Measurements from ENCODE around the gene PIP5K1A.

The PIP5K1A gene

DNA sequence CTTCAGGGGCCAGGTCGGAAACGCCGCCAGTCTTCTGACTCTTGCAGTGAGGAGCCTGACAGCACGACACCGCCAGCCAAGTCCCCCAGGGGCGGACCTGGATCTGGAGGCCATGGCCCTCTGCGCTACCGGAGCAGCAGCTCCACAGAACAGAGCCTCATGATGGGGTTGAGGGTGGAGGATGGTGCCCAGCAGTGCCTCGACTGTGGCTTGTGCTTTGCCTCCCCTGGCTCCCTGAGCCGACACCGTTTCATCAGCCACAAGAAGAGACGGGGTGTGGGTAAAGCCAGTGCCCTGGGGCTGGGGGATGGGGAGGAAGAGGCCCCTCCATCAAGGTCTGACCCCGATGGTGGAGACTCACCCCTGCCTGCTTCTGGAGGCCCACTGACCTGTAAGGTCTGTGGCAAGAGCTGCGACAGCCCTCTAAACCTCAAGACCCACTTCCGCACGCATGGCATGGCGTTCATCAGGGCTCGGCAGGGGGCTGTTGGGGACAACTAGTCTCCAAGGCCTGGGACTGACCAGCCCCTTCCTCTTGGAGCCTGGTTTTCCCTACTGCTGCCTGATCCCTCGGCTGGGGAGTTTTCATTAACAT, 92.5 kb downstream of the PIP5K1A start:
- peaks cover 78% of the 10 kb centered on the region for H3K36me3 ChIP-seq (ENCODE audit: insufficient read depth, low read length)
- H3K4me1 ChIP-seq (ENCODE audit: insufficient read depth, low read length), result peaks cover 16% of the 10 kb centered on the region
- H3K9me3 ChIP-seq (ENCODE audit: low read length), result no peaks in the 10 kb centered on the region
- no peak overlapping the region for H2AFZ ChIP-seq (ENCODE audit: low read depth, low read length)
- no peak overlapping the region for H3K4me3 ChIP-seq (ENCODE audit: low read length)
- no peaks in the 10 kb centered on the region for H3K27me3 ChIP-seq (ENCODE audit: insufficient read depth, low read length)

- H3K27me3 ChIP-seq (ENCODE audit: insufficient read depth, low read length), result no peaks in the 10 kb centered on the region
- H3K9me3 ChIP-seq (ENCODE audit: low read length), result no peaks in the 10 kb centered on the region
- no peak overlapping the region for H3K4me3 ChIP-seq (ENCODE audit: low read length)
- peaks cover 66% of the 10 kb centered on the region for H3K36me3 ChIP-seq (ENCODE audit: insufficient read depth, low read length)
- H2AFZ ChIP-seq (ENCODE audit: low read depth, low read length), result no peak overlapping the region
- H3K4me1 ChIP-seq (ENCODE audit: insufficient read depth, low read length), result peaks cover 16% of the 10 kb centered on the region
These were observed 94.1 kb downstream of the PIP5K1A start for GRCh38 chr1:151292207-151293030.

DNA sequence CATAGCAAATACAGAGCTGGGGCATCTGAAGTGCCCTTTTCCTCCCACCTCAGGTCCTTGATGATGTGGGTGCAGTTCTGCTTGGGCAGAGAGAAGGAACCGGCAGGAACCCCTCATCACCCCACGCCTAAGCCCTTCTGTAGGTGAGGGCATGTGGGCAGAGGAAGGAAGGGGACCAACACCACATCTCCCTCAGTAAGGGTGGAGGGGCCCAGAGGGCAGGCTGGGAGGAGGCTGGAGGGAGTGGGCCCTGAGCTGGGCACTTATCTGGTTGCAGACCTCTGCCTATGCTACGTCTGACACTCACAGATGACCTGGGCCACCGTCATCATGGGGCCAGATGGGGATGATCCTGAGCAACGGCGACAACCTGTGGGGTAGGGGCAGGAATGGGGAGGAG, 94.7 kb downstream of the PIP5K1A start:
- H3K4me3 ChIP-seq (ENCODE audit: low read length), result no peak overlapping the region
- no peaks in the 10 kb centered on the region for H3K27me3 ChIP-seq (ENCODE audit: insufficient read depth, low read length)
- H2AFZ ChIP-seq (ENCODE audit: low read depth, low read length), result no peak overlapping the region
- no peaks in the 10 kb centered on the region for H3K9me3 ChIP-seq (ENCODE audit: low read length)
- H3K4me1 ChIP-seq (ENCODE audit: insufficient read depth, low read length), result peaks cover 16% of the 10 kb centered on the region
- H3K36me3 ChIP-seq (ENCODE audit: insufficient read depth, low read length), result peaks cover 64% of the 10 kb centered on the region

- H3K4me3 ChIP-seq (ENCODE audit: low read length), result no peak overlapping the region
- peaks cover 16% of the 10 kb centered on the region for H3K4me1 ChIP-seq (ENCODE audit: insufficient read depth, low read length)
- H3K9me3 ChIP-seq (ENCODE audit: low read length), result no peaks in the 10 kb centered on the region
- no peaks in the 10 kb centered on the region for H3K27me3 ChIP-seq (ENCODE audit: insufficient read depth, low read length)
- no peak overlapping the region for H2AFZ ChIP-seq (ENCODE audit: low read depth, low read length)
- peaks cover 64% of the 10 kb centered on the region for H3K36me3 ChIP-seq (ENCODE audit: insufficient read depth, low read length)
These were observed 96.5 kb downstream of the PIP5K1A start for GRCh38 chr1:151294742-151295462.

Data from neuron (in vitro differentiated cells).